ENCODE measurements around the gene MIGA2.

- TF ChIP-seq, protein P1, sequence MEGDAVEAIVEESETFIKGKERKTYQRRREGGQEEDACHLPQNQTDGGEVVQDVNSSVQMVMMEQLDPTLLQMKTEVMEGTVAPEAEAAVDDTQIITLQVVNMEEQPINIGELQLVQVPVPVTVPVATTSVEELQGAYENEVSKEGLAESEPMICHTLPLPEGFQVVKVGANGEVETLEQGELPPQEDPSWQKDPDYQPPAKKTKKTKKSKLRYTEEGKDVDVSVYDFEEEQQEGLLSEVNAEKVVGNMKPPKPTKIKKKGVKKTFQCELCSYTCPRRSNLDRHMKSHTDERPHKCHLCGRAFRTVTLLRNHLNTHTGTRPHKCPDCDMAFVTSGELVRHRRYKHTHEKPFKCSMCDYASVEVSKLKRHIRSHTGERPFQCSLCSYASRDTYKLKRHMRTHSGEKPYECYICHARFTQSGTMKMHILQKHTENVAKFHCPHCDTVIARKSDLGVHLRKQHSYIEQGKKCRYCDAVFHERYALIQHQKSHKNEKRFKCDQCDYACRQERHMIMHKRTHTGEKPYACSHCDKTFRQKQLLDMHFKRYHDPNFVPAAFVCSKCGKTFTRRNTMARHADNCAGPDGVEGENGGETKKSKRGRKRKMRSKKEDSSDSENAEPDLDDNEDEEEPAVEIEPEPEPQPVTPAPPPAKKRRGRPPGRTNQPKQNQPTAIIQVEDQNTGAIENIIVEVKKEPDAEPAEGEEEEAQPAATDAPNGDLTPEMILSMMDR (IDR thresholded peaks at IDR 0.05; ENCODE audit: insufficient read depth, low read length): no peak
- TF ChIP-seq SPI1 (IDR thresholded peaks at IDR 0.05; ENCODE audit: borderline replicate concordance, low read depth) (no peak), POLR2AphosphoS5 (IDR thresholded peaks at IDR 0.05; ENCODE audit: low read depth) (no peak), GABPA (IDR thresholded peaks at IDR 0.05; ENCODE audit: low read depth) (no peak)
- TF ChIP-seq, protein P2, sequence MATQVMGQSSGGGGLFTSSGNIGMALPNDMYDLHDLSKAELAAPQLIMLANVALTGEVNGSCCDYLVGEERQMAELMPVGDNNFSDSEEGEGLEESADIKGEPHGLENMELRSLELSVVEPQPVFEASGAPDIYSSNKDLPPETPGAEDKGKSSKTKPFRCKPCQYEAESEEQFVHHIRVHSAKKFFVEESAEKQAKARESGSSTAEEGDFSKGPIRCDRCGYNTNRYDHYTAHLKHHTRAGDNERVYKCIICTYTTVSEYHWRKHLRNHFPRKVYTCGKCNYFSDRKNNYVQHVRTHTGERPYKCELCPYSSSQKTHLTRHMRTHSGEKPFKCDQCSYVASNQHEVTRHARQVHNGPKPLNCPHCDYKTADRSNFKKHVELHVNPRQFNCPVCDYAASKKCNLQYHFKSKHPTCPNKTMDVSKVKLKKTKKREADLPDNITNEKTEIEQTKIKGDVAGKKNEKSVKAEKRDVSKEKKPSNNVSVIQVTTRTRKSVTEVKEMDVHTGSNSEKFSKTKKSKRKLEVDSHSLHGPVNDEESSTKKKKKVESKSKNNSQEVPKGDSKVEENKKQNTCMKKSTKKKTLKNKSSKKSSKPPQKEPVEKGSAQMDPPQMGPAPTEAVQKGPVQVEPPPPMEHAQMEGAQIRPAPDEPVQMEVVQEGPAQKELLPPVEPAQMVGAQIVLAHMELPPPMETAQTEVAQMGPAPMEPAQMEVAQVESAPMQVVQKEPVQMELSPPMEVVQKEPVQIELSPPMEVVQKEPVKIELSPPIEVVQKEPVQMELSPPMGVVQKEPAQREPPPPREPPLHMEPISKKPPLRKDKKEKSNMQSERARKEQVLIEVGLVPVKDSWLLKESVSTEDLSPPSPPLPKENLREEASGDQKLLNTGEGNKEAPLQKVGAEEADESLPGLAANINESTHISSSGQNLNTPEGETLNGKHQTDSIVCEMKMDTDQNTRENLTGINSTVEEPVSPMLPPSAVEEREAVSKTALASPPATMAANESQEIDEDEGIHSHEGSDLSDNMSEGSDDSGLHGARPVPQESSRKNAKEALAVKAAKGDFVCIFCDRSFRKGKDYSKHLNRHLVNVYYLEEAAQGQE (IDR thresholded peaks at IDR 0.05; ENCODE audit: insufficient replicate concordance, low read depth): no peak
Measured at GRCh38 chr9:129100383-129101169, 64.2 kb downstream of the MIGA2 start.

Measured in HL-60 (cell line).